HG03175 (cell line): ENCODE measurements around the gene OSMR.

Source experiments
- ATAC-seq: cut with Tn5 transposase; IDR thresholded peaks from one replicate; pipeline ENCODE4 v1.9.1; 2021; ENCODE audit warnings: mild to moderate bottlenecking, moderate library complexity; ENCODE audit not compliant: unreplicated experiment

OSMR gene

DNA sequence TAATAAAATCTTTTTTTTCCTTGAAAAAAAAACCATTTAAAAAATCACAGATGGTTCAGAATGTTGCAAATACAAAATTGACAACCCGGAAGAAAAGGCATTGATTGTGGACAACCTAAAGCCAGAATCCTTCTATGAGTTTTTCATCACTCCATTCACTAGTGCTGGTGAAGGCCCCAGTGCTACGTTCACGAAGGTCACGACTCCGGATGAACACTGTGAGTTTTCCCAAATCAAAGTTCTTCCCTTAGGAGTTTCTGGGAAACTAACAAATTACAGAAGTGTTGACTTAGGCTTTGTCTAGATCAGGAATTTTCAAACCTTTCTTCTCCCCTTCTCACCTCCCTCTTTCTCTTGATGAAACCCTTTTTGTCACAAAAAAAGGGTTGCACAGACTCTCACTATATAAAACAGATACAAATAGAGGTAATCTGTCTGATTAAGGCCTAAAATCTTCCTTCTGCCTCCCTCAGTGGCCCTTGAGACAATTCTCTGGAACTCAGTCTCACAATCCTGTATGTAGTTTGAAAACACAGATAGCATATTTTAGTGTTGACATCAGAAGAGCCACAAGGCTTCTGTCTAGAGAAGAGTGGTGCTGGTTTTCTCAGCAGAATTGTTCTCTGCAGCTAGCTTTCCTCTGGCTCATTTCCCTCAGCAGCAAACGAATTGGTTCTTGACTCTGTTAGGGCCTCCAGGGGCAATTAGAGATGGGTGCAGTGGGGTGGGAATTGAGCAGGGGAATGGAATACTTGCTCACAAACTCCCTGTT is 79.5 kb downstream of the OSMR start:
- no peak for ATAC-seq

DNA sequence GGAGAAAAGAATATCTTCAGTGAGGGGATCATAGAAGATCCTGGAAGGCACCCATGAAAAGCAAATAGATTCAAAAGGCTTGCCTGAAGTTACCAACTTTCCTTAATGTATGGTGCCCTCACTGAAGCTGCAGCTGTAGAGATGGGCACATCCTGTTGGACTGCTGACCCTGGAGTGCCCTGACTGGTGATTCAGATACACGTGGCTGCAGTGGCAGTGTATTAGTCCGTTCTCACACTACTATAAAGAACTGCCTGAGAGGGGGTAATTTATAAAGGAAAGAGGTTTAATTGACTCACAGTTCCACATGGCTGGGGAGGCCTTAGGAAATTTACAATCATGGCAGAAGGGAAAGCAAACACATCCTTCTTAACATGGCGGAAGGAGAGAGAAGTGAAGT is 80.3 kb downstream of the OSMR start:
- no peak for ATAC-seq

DNA sequence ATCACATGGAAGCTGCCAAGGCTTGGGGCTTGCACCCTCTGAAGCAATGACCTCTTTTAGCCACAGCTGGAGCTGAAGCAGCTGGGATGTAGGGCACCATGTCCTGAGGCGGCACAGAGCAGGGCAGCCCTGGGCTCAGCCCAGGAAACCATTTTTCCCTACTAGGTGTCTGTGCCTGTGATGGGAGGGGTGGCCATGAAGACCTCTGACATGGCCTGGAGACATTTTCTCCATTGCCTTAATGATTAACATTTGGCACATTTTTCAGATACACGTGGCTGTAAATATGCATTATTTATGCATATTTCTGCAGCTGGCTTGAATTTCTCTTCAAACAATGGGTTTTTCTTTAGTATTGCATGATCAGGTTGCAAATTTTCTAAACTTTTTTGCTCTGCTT is 81.7 kb downstream of the OSMR start:
- ATAC-seq: no peak

- ATAC-seq: no peak
These were observed 84.0 kb downstream of the OSMR start for GRCh38 chr5:38929838-38930237.

GRCh38 chr5:38931731-38932130 is 85.9 kb downstream of the OSMR start:
- no peak for ATAC-seq

GRCh38 chr5:38932854-38933408 is 87.1 kb downstream of the OSMR start:
- no peak for ATAC-seq

DNA sequence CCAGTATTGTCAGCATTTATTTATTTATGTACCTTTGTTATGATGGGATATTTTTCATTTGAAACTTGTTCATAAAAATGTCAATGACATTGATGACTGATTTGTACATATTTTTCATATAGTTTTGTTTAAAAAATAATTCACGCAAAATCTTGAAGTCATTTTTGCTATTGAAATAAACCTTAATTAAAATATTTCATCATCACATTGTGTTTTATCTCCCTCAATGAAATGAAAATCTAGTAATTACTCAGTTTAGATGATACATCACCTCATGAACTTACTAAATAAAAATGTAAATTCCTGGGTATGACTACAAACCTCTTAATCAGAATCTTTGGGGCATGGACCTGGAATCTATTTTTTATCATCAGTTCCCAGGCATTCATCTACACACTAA is 89.6 kb downstream of the OSMR start:
- ATAC-seq: no peak

DNA sequence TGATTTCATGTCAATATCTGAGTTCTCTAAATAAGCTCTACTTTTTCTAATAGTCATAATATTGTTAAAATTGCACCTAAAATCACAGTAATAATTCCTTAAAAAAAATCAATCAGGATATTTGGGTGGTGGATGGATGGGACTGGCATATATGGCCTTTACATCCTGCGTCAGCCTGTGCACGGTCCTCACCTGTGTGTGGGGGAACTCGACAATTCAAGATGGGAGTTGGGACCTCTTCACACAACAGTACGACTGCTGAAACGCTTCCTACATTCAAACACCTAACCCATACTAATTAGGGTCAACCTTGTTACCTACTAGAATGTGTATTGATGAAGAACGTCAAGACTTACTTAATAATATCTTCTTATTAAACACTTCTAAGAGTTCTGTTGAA is 90.5 kb downstream of the OSMR start:
- ATAC-seq: no peak

GRCh38 chr5:38938424-38938823 is 92.6 kb downstream of the OSMR start:
- no peak for ATAC-seq

GRCh38 chr5:38938973-38939372 is 93.2 kb downstream of the OSMR start:
- ATAC-seq: no peak

GRCh38 chr5:38940230-38940858 is 94.5 kb downstream of the OSMR start:
- no peak for ATAC-seq

- ATAC-seq: no peak
These were observed 96.1 kb downstream of the OSMR start for GRCh38 chr5:38941912-38942311.

DNA sequence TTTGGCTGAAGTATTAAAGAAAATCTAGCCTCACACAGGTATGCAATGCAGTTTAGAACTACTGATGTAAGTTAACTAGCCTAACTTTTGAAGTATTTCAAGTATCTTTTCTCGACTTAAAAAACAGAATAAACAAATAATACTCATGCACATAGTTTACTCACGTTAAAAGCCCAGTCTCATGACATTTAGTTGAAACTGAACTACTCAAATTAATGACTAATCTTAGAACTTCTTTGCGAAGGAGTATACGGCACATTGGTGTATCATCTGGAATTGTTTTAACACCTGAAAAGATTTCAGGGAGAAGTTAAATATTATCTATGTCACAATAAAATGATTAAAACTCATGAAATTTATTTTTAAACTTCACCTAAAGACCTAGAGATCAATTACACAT is 98.5 kb downstream of the OSMR start:
- ATAC-seq: no peak

DNA sequence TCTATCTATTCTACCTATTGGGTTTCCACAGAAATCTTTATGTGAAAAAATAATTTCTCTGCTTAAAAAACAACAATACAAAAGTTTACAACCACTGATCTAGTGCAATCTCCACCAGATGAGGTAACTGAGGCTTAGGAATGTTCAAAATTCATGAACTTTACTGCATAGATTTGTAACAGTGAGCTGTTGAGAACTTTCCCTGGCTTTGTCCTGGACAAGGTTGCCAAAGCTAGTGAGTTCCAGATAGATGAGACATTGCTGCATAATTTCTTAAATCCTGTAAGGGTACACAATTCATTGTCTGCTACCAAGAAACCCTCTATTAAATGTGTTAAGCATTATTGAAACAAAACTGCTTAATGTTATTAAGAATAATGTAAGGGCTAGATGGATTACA is 102.7 kb downstream of the OSMR start:
- no peak for ATAC-seq

GRCh38 chr5:38953426-38954012 is 107.7 kb downstream of the OSMR start:
- ATAC-seq: no peak

- no peak for ATAC-seq
These were observed 115.9 kb downstream of the OSMR start for GRCh38 chr5:38961691-38962090.

GRCh38 chr5:38968665-38969064 is 122.9 kb downstream of the OSMR start:
- ATAC-seq: no peak

DNA sequence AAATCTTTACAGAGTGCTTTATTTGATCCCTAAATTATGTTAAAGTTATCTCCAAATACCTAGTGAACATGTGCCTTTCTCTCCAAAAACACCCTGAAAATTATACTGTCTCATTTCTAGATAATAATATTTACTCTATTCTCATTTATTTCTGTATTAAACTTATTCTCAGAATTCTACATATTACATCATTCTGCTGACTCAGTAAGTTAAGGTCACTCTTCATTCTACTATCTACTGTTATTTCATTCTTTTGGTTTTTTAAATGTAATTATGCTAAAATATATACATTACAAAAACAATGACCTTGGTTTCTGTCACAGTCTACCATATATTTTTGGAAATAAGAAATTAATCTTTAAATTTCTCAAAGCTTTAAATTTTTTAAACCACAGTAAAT is 132.2 kb downstream of the OSMR start:
- ATAC-seq: no peak

DNA sequence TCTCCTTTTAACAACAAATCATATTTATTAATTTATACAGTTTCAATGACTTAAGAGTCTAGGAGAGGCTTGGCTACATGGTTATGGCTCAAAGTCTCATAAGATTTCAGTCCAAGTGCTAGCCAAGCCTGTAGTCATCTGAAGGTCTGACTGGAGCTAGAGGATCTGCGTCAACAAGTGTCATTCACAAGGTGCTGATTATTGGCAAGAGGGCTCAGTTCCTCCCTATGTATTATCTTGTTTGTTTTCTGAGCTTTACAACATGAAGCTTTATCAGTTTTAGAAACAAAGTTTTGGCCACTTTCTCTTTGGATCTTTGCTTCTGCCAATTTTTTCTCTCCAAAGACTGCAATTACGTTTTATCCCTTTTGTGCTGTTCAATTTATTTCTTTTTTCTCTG is 133.7 kb downstream of the OSMR start:
- ATAC-seq: no peak
